H1 (cell line): ENCODE data around the gene FEZF1. TPM values are rescaled to one million over a fixed set of nuclear protein-coding genes. Genes with fewer than 3 reads are reported as not detected.

ENCODE experiments used
- ASH2L ChIP-seq: fragments of 200-600, 300-600 bp; sonication (generic); IDR thresholded peaks from one replicate; pipeline ENCODE4 v1.7.1; 2017; ENCODE audit warnings: low read length
- ATF2 ChIP-seq: IDR thresholded peaks from 2 replicates; pipeline ENCODE4 v1.6.1; 2012; ENCODE audit warnings: low read length, inconsistent platforms
- CHD1 ChIP-seq: IDR thresholded peaks from 2 replicates; pipeline ENCODE4 v1.6.1; 2012; ENCODE audit warnings: low read depth, low read length, improper control_type of control experiment
- CHD7 ChIP-seq: fragments of 300-600 bp; sonication (generic); IDR thresholded peaks from 2 replicates; pipeline ENCODE4 v1.7.1; 2012; ENCODE audit warnings: low read length, moderate library complexity, mild to moderate bottlenecking, inconsistent platforms; ENCODE audit not compliant: insufficient replicate concordance
- MAX ChIP-seq: IDR thresholded peaks from 2 replicates; pipeline ENCODE4 v1.6.1; 2012; ENCODE audit warnings: inconsistent platforms
- POLR2A ChIP-seq, 2 experiments: IDR thresholded peaks; 1 replicate in 1 of 2; 2 replicates in 1 of 2; pipeline ENCODE4 v1.6.1; 2011; ENCODE audit warnings: low read depth in 2 of 2, low read length in 2 of 2, mild to moderate bottlenecking in 2 of 2; ENCODE audit errors: control extremely low read depth in 1 of 2
- SRF ChIP-seq: IDR thresholded peaks from 2 replicates; pipeline ENCODE4 v1.6.1; 2011; ENCODE audit warnings: mild to moderate bottlenecking, low read depth, low read length, moderate library complexity
- TBP ChIP-seq: IDR thresholded peaks from 2 replicates; pipeline ENCODE4 v1.6.1; 2011; ENCODE audit warnings: low read depth, low read length, improper control_type of control experiment
- polyA plus RNA-seq, 7 experiments: library from polyadenylated mRNA; depleted of rRNA in 3 of 7; stranded (reverse) in 5 of 7; unstranded in 2 of 7; fragments of >200 nt in 5 of 7; fragments of 200-250 nt in 2 of 7; gene quantifications; 1 replicate in 5 of 7; 2 replicates in 1 of 7; 4 replicates in 1 of 7; pipeline versions ENCODE4 v1.2.1 to v1.2.3, GENCODE V29; 2011 to 2013; ENCODE audit warnings: missing spikeins in 2 of 7, mixed read lengths in 2 of 7
- total RNA-seq: library from RNA; stranded (reverse); fragmentation: NEBNext Ultra II Directional; extraction: Animal tissue kit (Norgen Biotek cat#: 25700); gene quantifications from 2 replicates; pipeline ENCODE4 v1.2.1, GENCODE V29; 2021
- TF ChIP-seq, protein P1 (sequence below): IDR thresholded peaks from 2 replicates; pipeline ENCODE4 v1.6.1; 2011; ENCODE audit warnings: low read depth, mild to moderate bottlenecking, low read length; ENCODE audit not compliant: insufficient read depth

FEZF1 gene
- total and polyA plus RNA-seq, 2 of the 8 experiments (the other 6 are each of a cell fraction or from before 2014, with no cell fraction given): 10.6 to 15.7 TPM

- TF ChIP-seq CHD7: no peak
- no peak for TF ChIP-seq POLR2A (IDR thresholded peaks at IDR 0.05; ENCODE audit: control extremely low read depth in 1 of 2, low read depth in 2 of 2, low read length in 2 of 2)
- TF ChIP-seq, protein P1, sequence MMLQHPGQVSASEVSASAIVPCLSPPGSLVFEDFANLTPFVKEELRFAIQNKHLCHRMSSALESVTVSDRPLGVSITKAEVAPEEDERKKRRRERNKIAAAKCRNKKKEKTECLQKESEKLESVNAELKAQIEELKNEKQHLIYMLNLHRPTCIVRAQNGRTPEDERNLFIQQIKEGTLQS: no peak
- TF ChIP-seq SRF: no peak
- no peak for TF ChIP-seq ATF2
- TF ChIP-seq ASH2L: no peak
- no peak; the same call in 1 of the 2 replicates for TF ChIP-seq CHD1
- no peak for TF ChIP-seq MAX
- TF ChIP-seq TBP: no peak; the same call in 1 of the 2 replicates
Measured at GRCh38 chr7:122304319-122304975, at the start of gene FEZF1 (continued).
